HCT116 (cell line): ENCODE measurements around the gene AGAP1.

Experiments used
- CTCF ChIP-seq, 3 experiments: fragments of 200-600 bp in 1 of 3; sonication (generic) in 1 of 3; IDR thresholded peaks in 2 of 3; conservative IDR thresholded peaks in 1 of 3; 2 replicates each; pipeline ENCODE4 v1.5.1; 2012 to 2017; ENCODE audit warnings: low read depth in 2 of 3, low read length in 2 of 3, antibody characterized with exemption in 1 of 3, borderline replicate concordance in 1 of 3, control low read depth in 1 of 3, mild to moderate bottlenecking in 1 of 3, mixed read lengths in 1 of 3, mixed run types in 1 of 3, moderate library complexity in 1 of 3; ENCODE audit not compliant: insufficient read depth in 1 of 3
- EGR1 ChIP-seq: IDR thresholded peaks from 2 replicates; pipeline ENCODE4 v1.6.1; 2012; ENCODE audit warnings: low read depth
- ELF1 ChIP-seq: IDR thresholded peaks from 2 replicates; pipeline ENCODE4 v1.6.1; 2012; ENCODE audit warnings: low read depth, borderline replicate concordance
- EZH2phosphoT487 ChIP-seq: fragments of 200-600 bp; IDR thresholded peaks from 2 replicates; pipeline ENCODE4 v1.6.1; 2018; ENCODE audit warnings: antibody characterized with exemption, borderline replicate concordance
- POLR2A ChIP-seq: IDR thresholded peaks from 2 replicates; pipeline ENCODE4 v1.7.0; 2011; ENCODE audit warnings: borderline replicate concordance; ENCODE audit not compliant: insufficient read depth, insufficient read length; ENCODE audit errors: extremely low read depth
- POLR2AphosphoS5 ChIP-seq: IDR thresholded peaks from 2 replicates; pipeline ENCODE4 v1.6.1; 2011; ENCODE audit warnings: mild to moderate bottlenecking, low read depth, low read length, moderate library complexity
- RAD21 ChIP-seq: IDR thresholded peaks from 2 replicates; pipeline ENCODE4 v1.6.1; 2012; ENCODE audit warnings: low read depth, mild to moderate bottlenecking
- TCF7L2 ChIP-seq: IDR thresholded peaks from 2 replicates; pipeline ENCODE4 v1.7.0; 2011; ENCODE audit warnings: borderline replicate concordance, inconsistent platforms; ENCODE audit not compliant: insufficient read depth, insufficient read length; ENCODE audit errors: extremely low read depth
- YY1 ChIP-seq: IDR thresholded peaks from 2 replicates; pipeline ENCODE4 v1.6.1; 2011; ENCODE audit warnings: low read length, low read depth, moderate library complexity, mild to moderate bottlenecking; ENCODE audit not compliant: insufficient replicate concordance; ENCODE audit errors: extremely low read depth

DNA sequence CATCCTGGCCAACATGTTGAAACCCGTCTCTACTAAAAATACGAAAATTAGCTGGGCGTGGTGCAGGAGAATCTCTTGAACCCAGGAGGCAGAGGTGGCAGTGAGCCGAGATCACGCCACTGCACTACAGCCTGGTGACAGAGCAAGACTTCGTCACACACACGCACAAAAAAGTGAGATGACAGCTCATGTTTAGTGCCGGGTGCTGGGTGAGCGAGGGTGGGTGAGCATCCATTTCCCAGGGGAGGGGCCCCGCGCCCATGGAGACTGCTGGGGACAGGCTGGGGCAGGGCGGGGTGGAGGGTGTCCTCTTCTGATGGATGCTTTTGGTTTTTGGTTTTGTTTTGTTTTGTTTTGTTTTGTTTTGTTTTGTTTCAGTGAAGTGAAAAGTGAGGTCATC lies 467.9 kb downstream of the AGAP1 start:
- TF ChIP-seq POLR2A (no peak), CTCF (IDR thresholded peaks at IDR 0.05 in 2 of 3, conservative IDR thresholded peaks at IDR 0.05 in 1 of 3; ENCODE audit: borderline replicate concordance in 1 of 3, insufficient read depth in 1 of 3, low read depth in 2 of 3, low read length in 2 of 3) (no peak), YY1 (no peak), POLR2AphosphoS5 (no peak), TCF7L2 (no peak), ELF1 (no peak), EGR1 (no peak), RAD21 (no peak), EZH2phosphoT487 (no peak)
